Skeletal muscle cell (primary cell): ENCODE data around the gene DNAJC5.
"Not testable (repeated sequence)": the region's sequence is repeated elsewhere in the genome, so short reads cannot be mapped to it uniquely, and the experiment has no call there.

Source experiments
- DNase-seq: peaks from one replicate; pipeline ENCODE4 v3.0.0-alpha.2; 2010; ENCODE audit warnings: low read depth
- H3K4me3 ChIP-seq: 2 replicates; pipeline ENCODE4 v1.5.1; 2011; ENCODE audit warnings: low read depth, mild to moderate bottlenecking, control low read depth, low read length, moderate library complexity

Gene DNAJC5

DNA sequence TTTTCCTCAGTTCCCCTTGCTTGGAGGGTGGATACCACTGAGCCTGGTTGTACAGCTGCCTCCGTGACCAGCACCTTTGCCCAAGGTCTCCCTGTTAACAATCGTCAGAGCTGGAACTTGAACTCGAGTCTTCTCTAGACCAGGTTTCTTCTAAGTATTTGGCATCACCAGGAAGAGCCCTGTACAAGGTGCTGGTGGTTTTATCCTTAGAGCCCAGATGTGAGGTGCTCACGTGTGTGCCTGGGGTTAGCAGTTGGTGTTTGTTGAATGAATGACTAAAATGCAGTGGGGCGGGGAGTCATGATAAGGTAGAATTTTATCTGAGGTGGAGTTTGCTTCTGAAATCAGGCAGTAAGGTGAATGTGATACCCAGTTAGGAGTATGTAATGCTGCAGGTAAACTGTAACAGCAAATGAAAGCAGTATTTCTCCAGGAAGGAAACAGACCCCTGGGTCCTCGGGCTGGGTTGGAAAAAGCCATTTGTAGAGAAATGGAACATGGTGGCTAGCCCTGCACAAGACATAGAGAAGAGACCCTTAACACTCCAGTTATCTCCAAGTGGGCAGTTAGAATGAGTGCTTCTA lies 3.1 kb downstream of the DNAJC5 start:
- H3K4me3 ChIP-seq, result no peak overlapping the region
- no peak for DNase-seq

DNA sequence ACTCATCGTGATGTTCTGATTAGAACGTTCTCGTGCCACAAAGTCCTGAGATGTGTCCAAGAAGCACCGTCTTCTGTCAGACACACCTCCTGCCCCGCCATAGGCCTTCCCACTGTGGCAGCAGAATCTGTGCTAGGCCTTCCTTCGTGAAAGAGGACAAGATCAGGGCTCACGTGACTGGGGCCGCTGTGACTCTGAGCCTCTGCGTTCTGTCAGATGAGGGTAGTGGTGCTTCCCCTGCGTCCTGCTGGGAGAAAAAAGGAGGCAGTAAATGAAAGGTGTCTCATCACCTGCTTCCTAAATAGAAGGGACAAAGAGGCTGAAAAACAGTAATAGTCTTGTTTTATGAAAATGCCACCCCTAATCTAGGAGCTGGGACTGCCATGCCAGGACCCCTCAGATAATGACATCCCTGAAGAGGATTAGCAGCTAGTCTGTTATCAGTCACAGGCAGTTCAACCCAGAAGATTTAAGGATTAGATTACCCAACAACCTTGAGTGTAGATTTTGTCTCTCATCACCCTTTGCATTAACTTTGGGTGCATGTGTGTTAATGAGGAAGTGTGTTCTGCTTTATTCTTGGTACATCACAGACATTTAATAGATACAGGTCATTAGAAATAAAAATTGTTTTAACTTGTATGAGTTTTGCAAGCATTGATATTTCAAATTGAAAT lies 4.1 kb downstream of the DNAJC5 start:
- no peak overlapping the region for H3K4me3 ChIP-seq
- no peak for DNase-seq

DNA sequence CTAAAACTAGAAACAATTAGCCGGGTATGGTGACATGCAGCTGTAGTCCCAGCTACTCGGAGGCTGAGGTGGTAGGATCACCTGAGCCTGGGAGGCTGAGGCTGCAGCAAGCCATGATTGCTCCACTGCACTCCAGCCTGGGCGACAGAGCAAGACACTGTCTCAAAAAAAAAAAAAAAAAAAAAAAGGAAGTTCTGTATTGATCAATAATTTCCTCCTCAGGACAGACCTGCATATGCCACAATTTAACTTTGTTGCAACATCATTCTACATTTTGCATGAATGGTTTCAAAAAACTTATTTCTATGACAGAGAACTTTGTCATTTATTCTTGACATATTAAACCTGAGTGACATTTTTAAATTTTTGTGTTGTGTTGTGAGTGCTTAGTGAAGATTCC lies 5.5 kb downstream of the DNAJC5 start:
- DNase-seq, result no peak
- H3K4me3 ChIP-seq, result no peak overlapping the region

DNA sequence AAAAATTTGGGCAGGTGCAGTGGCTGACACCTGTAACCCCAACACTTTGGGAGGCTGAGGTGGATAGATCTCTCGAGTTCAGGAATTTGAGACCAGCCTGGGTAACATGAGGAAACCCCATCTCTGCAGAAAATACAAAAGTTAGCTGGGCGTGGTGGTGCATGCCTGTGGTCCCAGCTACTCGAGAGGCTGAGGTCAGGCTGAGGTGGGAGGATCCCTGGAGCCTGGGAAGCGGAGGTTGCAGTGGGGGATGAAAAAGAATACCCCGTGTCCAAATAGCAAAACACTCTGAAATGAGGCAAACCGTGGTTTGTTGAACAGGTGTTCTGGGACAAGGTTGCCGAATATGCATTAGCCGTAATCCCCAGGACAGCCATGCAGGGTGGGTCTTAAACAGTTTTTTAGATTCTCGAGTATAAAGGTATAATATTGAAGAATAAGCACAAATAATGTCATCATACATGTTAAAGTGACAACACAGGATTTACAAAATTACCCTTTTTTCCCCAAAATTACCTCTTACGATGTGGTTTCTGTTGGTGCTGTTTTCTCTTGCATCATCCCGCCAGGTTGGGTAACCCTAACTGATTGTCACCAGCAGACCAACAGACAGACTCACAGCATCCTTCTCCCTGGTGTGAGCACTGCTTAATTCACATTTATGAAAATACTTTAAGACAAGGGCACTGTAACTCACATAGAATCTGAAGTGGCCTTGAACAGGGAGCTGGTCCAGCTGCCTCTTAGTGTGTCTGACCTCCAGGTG lies 9.1 kb downstream of the DNAJC5 start:
- DNase-seq, result no peak
- no peak overlapping the region for H3K4me3 ChIP-seq

DNA sequence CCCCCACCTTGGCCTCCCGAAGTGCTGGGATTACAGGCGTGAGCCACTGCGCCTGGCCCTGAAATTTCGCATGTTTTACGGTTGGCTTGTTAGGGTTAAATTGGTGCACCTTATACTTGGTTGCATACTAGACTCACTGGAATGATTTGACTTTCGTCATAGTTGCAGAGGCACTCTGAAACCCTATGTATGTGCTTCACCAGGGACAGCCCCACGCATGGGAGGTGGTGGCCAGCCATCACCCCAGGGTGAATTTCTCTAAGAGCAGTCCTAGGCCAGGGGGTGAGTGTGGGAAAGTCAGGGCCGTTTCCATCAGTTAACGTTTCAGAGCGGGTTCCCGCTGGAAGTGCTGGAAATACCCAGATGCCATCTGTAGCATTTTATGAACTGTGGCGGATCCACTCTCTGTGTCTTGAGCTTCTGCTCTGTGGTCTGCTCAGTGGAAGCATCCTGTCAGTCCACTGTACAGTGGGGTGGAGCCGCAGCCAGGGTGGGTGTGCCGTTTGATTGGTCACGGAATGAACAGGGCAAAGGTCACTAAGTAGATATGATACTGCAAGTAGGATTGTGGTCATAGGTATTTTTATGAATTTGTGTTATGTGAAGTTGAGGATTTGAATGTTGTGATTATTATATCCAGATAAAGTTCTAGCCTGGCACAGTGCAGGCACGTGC lies 13.2 kb downstream of the DNAJC5 start:
- DNase-seq, result no peak
- no peak overlapping the region for H3K4me3 ChIP-seq

DNA sequence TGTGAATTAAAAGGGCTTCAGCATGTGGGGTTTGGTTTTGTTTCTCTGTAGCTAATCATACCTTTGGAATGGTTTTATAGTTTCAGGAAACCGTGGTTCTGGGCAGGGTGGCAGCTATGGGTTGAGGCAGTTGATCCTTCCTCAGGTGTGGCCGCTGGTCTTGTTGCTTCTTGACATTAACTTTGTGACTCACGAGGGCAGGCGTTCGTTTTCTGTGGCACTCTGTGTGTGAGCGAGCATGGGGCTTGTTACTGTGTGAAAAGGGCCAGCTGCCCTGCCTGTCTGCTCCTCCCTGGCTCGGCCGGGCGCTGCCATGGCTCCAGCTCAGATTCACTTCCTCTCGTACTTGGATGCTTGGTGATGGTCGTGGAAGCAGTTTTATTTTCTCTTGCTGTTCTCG lies 16.2 kb downstream of the DNAJC5 start:
- DNase-seq, result no peak
- H3K4me3 ChIP-seq, result no peak overlapping the region

DNA sequence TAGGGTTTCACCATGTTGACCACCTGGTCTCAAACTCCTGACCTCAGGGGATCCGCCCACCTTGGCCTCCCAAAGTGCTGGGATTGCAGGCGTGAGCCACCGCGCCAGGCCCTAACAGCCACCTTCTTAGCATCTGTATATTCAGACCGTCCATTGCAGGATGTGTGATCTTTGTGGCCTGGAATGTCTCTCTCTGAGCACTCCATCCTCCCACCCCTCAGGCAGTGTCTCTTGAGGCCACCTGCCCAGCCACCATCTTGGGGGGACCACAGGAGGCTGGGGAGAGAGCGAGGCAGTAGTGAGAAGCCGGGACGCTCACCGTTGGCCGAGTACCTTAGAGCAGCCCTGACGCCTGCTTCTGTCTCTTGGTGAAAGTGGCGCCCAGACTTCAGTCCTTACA lies 18.8 kb downstream of the DNAJC5 start:
- DNase-seq, result no peak
- no peak overlapping the region for H3K4me3 ChIP-seq

DNA sequence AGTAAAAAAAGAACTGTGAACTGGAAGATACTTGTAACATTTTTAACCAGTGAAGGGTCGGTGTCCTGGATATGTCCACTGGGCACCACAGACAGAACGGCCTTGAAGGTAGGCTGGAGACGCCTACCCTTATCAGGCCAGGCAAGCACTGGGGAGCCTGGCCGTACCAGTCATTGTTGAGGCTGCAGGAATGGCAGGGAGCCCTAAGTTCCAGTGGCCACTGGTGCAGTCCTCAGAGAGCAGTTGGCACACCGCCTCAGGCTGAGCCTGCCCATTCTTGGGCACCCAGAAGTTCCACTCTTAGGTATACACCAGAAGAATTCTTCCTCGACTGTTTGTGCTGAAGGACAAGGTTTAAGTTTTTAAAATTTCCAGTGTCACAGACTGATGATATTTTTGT lies 20.5 kb downstream of the DNAJC5 start:
- no peak overlapping the region for H3K4me3 ChIP-seq
- DNase-seq, result no peak

DNA sequence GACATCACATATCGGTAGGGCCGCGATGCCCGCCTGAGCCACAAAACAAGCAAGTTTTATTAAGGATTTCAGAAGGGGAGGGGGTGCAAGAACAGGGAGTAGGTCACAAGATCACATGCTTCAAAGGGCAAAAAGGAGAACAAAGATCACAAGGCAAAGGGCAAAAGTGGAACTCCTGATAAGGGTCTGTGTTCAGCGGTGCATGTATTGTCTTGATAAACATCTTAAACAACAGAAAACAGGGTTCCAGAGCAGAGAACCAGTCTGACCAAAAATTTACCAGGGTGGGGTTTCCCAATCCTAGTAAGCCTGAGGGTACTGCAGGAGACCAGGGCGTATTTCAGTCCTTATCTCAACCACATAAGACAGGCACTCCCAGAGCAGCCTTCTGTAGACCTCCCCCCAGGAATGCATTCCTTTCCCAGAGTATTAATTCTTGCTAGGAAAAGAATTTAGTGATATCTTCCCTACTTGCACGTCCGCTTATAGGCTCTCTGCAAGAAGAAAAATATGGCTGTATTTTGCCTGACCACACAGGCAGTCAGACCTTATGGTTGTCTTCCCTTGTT lies 21.5 kb downstream of the DNAJC5 start:
- DNase-seq, H3K4me3 ChIP-seq: not testable (repeated sequence)

DNA sequence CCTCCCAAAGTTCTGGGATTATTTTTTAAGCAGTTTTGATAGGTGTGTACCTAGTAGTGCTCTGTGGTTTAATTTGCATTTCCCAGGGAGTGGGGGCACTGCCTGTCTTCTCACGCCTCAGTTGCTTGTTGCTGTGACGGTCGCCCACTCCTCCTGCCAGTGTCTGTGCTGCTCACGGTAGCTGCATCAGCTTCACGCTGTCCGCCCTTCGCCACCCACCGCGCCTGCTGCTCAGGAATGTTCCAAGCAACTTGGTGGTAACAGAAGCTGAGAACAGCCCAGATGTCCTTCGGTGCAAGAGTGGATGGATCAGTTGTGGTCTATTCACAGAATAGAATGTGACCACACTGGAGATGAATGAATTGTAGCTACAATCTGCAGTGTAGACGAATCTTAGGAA lies 22.9 kb downstream of the DNAJC5 start:
- no peak overlapping the region for H3K4me3 ChIP-seq
- DNase-seq, result no peak

DNA sequence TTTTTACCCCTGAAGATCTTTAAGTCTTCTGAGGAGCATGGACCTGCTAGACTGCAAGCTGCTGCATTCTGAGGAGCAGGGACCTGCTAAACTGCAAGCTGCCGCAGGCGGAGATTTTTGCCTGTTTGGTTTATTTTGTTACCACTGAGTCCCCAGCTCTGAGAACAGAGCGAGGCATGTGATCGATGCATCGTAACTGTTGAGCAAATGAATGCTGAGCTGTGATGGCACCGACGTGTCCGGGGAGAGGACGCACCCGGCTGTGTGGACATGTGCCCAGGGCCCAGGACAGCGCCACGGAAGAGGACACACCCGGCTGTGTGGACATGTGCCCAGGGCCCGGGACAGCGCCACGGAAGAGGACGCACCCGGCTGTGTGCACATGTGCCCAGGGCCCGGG lies 24.2 kb downstream of the DNAJC5 start:
- no peak overlapping the region for H3K4me3 ChIP-seq
- DNase-seq, result no peak

DNA sequence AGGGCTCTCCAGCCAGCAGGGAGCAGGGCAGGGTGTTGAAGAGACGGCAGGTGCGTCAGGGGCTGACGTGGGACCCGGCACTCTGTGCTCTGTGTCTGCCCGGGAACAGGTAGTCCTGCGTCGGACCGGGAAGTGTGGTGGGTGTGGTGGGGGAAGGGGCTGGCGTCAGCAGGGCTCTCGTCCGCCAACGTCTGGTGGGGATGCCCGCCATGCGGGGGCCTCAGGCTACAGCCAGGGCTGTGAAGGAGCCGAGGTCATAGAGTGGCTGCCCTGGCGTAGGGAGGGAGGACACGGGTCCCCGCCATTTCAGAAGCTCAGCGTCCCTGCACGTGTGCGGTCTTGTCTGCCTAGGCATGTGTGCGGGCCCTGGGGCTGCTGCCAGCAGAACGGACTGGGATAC lies 25.3 kb downstream of the DNAJC5 start:
- no peak for DNase-seq

DNA sequence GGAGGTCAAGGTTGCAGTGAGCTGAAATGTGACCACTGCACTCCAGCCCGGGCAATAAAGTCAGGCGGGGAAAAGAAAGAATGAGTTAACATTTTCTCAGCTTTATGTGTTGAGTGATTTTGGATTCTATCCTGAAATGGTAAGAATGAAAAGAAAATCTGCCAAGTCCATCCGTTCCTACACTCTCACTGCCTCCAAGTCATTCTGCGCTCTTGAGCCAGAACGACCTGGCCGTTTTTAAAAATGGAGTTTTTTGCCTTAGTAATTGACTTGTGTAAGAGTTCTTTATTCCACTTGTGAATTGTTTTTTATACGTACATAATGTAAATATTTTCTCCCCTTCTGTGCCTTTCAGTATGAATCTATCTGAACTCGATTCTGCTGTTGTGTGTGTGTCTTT lies 28.7 kb downstream of the DNAJC5 start:
- no peak overlapping the region for H3K4me3 ChIP-seq
- no peak for DNase-seq

More for the DNA sequence above, 25.3 kb downstream of the DNAJC5 start:
- H3K4me3 ChIP-seq, result no peak overlapping the region

DNA sequence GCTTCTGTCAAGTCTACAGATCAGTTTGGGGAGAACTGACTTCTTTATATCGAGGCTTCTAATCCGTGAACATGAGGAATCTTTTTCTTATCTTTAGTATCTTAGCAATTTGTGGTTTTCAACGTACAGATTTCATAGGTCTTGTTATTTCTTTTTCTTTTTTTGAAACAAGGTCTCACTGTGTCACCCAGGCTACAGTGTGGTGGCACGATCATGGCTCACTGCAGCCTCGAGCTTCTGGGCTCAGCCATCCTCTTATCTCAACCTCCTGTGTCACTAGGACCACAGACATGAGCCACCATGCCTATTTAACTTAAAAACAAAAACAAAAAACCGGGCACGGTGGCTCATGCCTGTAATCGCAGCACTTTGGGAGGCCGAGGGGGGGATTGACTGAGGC lies 29.3 kb downstream of the DNAJC5 start:
- DNase-seq, result no peak
- H3K4me3 ChIP-seq, result no peak overlapping the region

DNA sequence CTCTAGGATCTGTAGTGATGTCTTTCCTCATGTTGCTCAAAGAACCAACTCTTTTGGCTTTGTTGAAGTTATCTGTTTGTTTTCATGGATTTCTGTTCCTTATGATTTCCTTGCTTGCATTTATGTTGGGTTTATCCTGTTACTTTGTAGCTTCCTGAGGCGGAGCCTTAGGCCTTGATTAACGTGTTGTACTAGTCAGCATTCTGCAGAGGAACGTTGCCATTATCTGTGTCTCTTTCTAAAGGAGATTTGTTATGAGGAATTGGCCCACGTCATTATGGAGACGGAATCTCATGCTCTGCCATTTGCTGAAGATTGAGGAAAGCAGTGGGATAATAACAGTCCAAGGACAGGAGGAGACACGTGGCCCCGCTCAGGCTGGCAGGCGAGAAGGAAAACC lies 31.4 kb downstream of the DNAJC5 start:
- no peak for DNase-seq
- H3K4me3 ChIP-seq, result no peak overlapping the region

DNA sequence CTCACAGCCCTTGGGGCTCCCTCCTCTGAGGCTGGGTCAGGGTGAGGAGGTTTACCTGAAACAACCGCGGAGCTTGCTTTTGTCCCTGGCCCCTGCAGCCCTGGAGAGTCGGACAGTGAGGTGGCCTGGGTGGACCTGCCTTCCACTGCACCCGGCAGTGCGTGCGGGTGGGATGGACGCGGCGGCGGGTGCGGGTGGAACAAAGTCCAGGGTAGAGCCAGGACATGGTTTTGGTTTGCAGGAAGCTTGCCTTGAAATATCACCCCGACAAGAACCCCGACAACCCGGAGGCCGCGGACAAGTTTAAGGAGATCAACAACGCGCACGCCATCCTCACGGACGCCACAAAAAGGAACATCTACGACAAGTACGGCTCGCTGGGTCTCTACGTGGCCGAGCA lies 34.1 kb downstream of the DNAJC5 start:
- DNase-seq, result no peak
- H3K4me3 ChIP-seq, result no peak overlapping the region

DNA sequence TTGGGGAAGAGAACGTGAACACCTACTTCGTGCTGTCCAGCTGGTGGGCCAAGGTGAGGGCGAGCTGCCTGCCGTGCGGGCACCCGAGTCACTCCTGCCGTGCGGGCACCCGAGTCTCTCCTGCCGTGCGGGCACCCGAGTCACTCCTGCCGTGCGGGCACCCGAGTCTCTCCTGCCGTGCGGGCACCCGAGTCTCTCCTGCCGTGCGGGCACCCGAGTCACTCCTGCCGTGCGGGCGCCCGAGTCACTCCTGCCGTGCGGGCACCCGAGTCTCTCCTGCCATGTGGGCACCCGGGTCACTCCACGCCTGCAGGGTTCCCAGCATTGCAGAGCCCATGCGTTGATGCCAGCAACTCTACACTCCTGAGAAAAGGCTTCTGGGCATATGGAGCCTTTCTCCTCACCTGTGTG lies 34.6 kb downstream of the DNAJC5 start:
- not testable (repeated sequence) for H3K4me3 ChIP-seq, DNase-seq

DNA sequence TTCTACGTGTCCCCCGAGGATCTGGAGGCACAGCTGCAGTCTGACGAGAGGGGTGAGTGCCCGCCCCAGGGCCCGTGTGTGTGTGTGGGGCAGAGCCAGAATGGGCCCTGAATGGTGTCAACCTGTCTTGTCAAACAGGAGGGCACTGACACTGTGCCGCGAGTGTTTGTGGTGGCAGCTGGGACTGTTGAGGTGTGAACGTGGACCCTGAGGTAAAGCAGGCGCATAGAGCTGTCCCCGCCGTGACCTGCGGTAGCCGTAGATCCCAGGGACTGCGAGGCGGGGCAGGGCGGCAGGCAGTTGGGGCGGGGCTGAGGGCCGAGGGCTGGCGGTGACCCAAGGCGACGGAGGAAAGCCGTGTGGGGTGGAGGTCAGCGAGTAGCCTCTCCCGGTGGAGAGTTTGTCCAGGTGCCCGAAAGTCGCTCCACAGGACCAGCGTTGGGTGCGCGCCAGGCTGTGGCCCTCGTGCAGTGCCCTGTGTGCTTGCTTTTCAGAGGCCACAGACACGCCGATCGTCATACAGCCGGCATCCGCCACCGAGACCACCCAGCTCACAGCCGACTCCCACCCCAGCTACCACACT lies 36.1 kb downstream of the DNAJC5 start:
- DNase-seq, result no peak
- H3K4me3 ChIP-seq, result no peak overlapping the region

DNA sequence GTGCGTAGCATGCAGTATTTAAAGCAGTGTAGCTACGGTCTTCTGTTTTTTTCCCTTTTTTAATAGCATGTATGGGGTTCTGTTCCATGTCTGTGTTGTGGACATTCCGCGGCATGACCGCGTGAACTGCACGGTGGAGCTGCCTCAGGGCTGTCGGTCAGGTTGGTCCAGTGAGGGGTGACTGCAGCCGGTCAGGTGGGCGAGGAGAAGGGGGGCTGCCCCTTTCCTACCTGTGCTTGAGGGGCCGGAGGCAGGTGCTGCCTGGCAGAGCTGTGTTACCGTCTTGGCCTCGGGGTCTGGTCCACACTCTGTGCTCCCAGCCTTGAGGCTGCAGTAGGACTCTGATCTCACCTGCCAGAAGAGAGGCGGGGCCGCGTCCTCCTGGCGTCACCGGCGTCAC lies 36.8 kb downstream of the DNAJC5 start:
- no peak for DNase-seq

More for the DNA sequence above, 36.8 kb downstream of the DNAJC5 start:
- H3K4me3 ChIP-seq, result no peak overlapping the region
